ENCODE results near the gene DHX9. TPM values are rescaled to one million over a fixed set of nuclear protein-coding genes. Genes with fewer than 3 reads are reported as not detected.

Gene DHX9
- total RNA-seq, 1 experiment from 2014 or later: 263 TPM

GRCh38 chr1:182863940-182864339, 24.8 kb downstream of the DHX9 start:
- peaks cover 88% of the 10 kb centered on the region for H3K36me3 Mint-ChIP-seq (ENCODE audit: insufficient read depth, unreplicated experiment)

GRCh38 chr1:182867861-182868260, 28.7 kb downstream of the DHX9 start:
- CTCF ChIA-PET: interaction anchor here (0.5 kb wide), 1 partner anchor 381 kb away, joined by 4 read pairs; no protein-coding TSS in a partner anchor
- BruUV-seq (replicated peaks): no TSS peak
- Mint-ChIP-seq H3K9me3 (ENCODE audit: low read depth, unreplicated experiment) (no peaks in the 10 kb centered on the region), H3K36me3 (ENCODE audit: insufficient read depth, unreplicated experiment) (peaks cover 92% of the 10 kb centered on the region), H3K4me1 (ENCODE audit: low read depth, unreplicated experiment) (no peaks in the 10 kb centered on the region), H3K27me3 (ENCODE audit: unreplicated experiment) (no peaks in the 10 kb centered on the region), H3K27ac (ENCODE audit: unreplicated experiment) (no peak overlapping the region), H3K4me3 (ENCODE audit: low read depth, unreplicated experiment) (no peak overlapping the region)
- no peak for DNase-seq
- no peak for TF ChIP-seq CTCF (IDR thresholded peaks at IDR 0.05; ENCODE audit: unreplicated experiment)
- intact Hi-C loops (cut with micrococcal nuclease; ENCODE audit: unreplicated experiment): loop anchor here (2.0 kb wide), 1 partner anchor 13 kb away; no protein-coding TSS in a partner anchor

More at GRCh38 chr1:182863940-182864339, 24.8 kb downstream of the DHX9 start:
- H3K4me1 Mint-ChIP-seq (ENCODE audit: low read depth, unreplicated experiment): no peaks in the 10 kb centered on the region
- no peak for DNase-seq
- H3K9me3 Mint-ChIP-seq (ENCODE audit: low read depth, unreplicated experiment): no peaks in the 10 kb centered on the region
- intact Hi-C loops (cut with micrococcal nuclease; ENCODE audit: unreplicated experiment): no loop called here
- CTCF ChIA-PET: no interaction called here
- no peak for TF ChIP-seq CTCF (IDR thresholded peaks at IDR 0.05; ENCODE audit: unreplicated experiment)
- H3K27ac Mint-ChIP-seq (ENCODE audit: unreplicated experiment): no peak overlapping the region
- H3K4me3 Mint-ChIP-seq (ENCODE audit: low read depth, unreplicated experiment): no peak overlapping the region
- no TSS peak for BruUV-seq (replicated peaks)
- no peaks in the 10 kb centered on the region for H3K27me3 Mint-ChIP-seq (ENCODE audit: unreplicated experiment)

- no TSS peak for BruUV-seq (replicated peaks)
- no peak for TF ChIP-seq CTCF (IDR thresholded peaks at IDR 0.05; ENCODE audit: unreplicated experiment)
- Mint-ChIP-seq H3K27ac (ENCODE audit: unreplicated experiment) (no peak overlapping the region), H3K27me3 (ENCODE audit: unreplicated experiment) (no peaks in the 10 kb centered on the region), H3K9me3 (ENCODE audit: low read depth, unreplicated experiment) (no peaks in the 10 kb centered on the region), H3K36me3 (ENCODE audit: insufficient read depth, unreplicated experiment) (peaks cover 94% of the 10 kb centered on the region), H3K4me3 (ENCODE audit: low read depth, unreplicated experiment) (no peak overlapping the region), H3K4me1 (ENCODE audit: low read depth, unreplicated experiment) (no peaks in the 10 kb centered on the region)
- no peak for DNase-seq
- CTCF ChIA-PET: no interaction called here
- intact Hi-C loops (cut with micrococcal nuclease; ENCODE audit: unreplicated experiment): loop anchor here (2.0 kb wide), 1 partner anchor 14 kb away; no protein-coding TSS in a partner anchor
Observed at GRCh38 chr1:182869241-182869666, 30.1 kb downstream of the DHX9 start.

GRCh38 chr1:182872881-182873280, 33.7 kb downstream of the DHX9 start:
- Mint-ChIP-seq H3K36me3 (ENCODE audit: insufficient read depth, unreplicated experiment) (peaks cover 92% of the 10 kb centered on the region), H3K27ac (ENCODE audit: unreplicated experiment) (no peak overlapping the region), H3K4me1 (ENCODE audit: low read depth, unreplicated experiment) (no peaks in the 10 kb centered on the region), H3K4me3 (ENCODE audit: low read depth, unreplicated experiment) (no peak overlapping the region), H3K27me3 (ENCODE audit: unreplicated experiment) (no peaks in the 10 kb centered on the region), H3K9me3 (ENCODE audit: low read depth, unreplicated experiment) (no peaks in the 10 kb centered on the region)
- TF ChIP-seq CTCF (IDR thresholded peaks at IDR 0.05; ENCODE audit: unreplicated experiment): no peak
- BruUV-seq (replicated peaks): no TSS peak
- DNase-seq: no peak
- intact Hi-C loops (cut with micrococcal nuclease; ENCODE audit: unreplicated experiment): no loop called here
- CTCF ChIA-PET: no interaction called here
